Fibroblast of villous mesenchyme (primary cell): ENCODE results near the gene IL1B. TPM values are rescaled to one million over a fixed set of nuclear protein-coding genes. Genes with fewer than 3 reads are reported as not detected.

Source experiments
- DNase-seq: peaks from one replicate; pipeline ENCODE4 v3.0.0-alpha.2; 2010; ENCODE audit warnings: low read depth
- H3K4me3 ChIP-seq: 2 replicates; pipeline ENCODE4 v1.5.1; 2011; ENCODE audit warnings: low read depth, mild to moderate bottlenecking, low read length
- CTCF ChIP-seq: IDR thresholded peaks from 2 replicates; pipeline ENCODE4 v1.5.1; 2012; ENCODE audit warnings: low read depth, mild to moderate bottlenecking, low read length; ENCODE audit not compliant: insufficient read depth
- total RNA-seq: library from RNA; depleted of rRNA; stranded (reverse); fragments of >200 nt; gene quantifications from 2 replicates; pipeline ENCODE4 v1.2.3, GENCODE V29; 2012

The IL1B gene
- total RNA-seq, 1 donor, result 2.6 TPM

GRCh38 chr2:112795774-112796173, 40.8 kb downstream of the IL1B start:
- DNase-seq, result no peak
- TF ChIP-seq CTCF, result no peak
- no peak overlapping the region for H3K4me3 ChIP-seq

GRCh38 chr2:112794841-112795240, 41.7 kb downstream of the IL1B start:
- no peak for TF ChIP-seq CTCF
- DNase-seq, result no peak
- H3K4me3 ChIP-seq, result no peak overlapping the region

DNA sequence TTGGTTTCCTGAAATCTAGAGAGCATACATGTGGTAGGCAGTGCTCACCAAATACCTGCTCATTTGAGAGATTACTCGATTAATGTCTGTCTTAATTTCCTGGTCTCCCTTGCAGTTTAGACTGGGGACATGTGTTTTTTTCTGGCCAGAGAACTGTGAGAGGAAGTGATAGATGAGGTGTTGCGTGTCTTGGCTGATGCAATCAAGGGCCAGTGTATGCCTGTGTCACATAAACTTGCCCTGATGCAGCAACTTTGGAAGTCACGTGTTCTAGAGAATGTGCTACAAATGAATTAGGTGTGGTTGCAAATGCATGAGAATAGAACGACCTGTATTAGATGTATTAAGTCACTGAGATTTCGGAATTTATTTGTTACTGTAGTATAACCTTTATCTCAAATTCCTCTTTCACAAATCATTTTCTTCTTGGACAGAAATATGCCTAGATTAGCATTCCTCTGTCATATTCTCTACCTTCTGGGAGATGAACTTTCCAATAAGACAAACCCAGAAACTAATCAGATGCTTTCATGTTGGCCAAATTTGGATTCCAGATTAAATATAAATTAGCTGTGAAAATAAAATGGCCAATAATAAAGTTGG, 42.3 kb downstream of the IL1B start:
- no peak for TF ChIP-seq CTCF
- peak; percentile 94 for DNase-seq
- no peak overlapping the region for H3K4me3 ChIP-seq

DNA sequence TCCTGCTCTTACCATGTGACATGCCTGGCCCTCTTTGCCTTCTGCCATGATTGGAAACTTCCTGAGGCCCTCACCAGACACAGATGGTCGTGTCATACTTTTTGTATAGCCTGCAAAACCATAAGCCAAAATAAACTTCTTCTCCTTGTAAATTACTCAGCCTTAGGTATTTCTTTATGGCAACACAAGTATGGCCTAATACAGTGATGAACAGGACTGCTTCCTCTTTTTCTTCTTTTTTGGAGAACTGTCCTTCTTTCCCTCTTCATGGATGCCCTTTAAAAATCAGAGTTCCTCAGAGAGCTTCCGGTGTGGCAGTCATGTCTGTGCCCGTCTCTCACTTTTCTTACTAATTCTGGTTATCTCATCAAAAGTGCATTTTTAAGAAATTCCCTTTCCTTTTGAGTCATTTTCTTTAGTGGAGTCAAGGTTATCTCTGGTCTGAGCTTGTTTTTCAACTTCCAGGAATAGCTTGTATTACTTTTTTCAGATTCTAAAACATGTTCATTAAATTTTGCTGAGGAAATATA, 43.1 kb downstream of the IL1B start:
- H3K4me3 ChIP-seq, result no peak overlapping the region
- TF ChIP-seq CTCF, result no peak
- peak; percentile 35 for DNase-seq

DNA sequence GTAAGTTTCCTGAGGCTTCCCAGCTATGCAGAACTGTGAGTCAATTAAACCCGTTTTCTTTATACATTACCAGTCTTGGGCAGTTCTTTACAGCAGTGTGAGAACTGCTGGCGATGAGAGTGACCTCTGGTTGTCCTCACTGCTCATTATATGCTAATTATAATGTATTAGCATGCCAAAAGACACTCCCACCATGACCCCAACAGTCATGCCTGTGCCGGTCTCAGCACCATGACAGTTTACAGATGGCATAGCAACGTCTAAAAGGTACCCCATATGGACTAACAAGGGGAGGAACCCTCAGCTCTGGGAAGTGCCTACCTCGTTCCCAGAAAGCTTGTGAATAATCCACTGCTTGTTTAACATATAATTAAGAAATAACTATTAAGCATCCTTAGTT, 44.2 kb downstream of the IL1B start:
- no peak overlapping the region for H3K4me3 ChIP-seq
- no peak for TF ChIP-seq CTCF
- DNase-seq, result no peak

DNA sequence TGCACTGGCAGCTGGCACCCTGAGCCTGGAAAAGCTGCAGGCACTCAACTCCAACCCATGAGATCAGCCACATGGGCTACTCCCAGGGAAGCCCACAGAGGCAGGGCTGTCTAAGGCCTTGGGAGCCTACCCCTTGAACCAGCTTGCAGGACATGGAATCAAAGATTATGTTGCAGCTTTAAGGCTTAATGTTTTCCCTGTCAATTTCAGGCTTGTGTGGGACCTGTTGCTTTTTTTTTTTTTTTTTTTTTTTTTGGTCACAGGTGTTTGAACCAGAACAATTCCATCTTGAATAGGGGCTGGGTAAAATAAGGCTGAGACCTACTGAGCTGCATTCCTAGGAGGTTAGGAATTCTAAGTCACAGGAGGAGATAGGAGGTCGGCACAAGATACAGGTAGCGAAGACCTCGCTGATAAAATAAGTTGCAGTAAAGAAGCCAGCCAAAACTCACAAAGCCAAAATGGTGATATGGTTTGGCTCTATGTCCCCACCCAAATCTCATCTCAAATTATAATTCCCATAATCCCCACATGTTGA, 44.8 kb downstream of the IL1B start:
- DNase-seq, result no peak
- no peak overlapping the region for H3K4me3 ChIP-seq
- no peak for TF ChIP-seq CTCF

- no peak for TF ChIP-seq CTCF
- DNase-seq, result no peak
Observed at GRCh38 chr2:112791019-112791418, 45.6 kb downstream of the IL1B start.

More at GRCh38 chr2:112791019-112791418, 45.6 kb downstream of the IL1B start:
- no peak overlapping the region for H3K4me3 ChIP-seq
